GM12875 (cell line): ENCODE measurements around the gene OVOL1.

Experiments used
- H3K4me3 ChIP-seq: one replicate; pipeline ENCODE4 v1.5.1; 2011; ENCODE audit warnings: low read depth, low read length, control low read depth
- TF ChIP-seq, protein P1 (sequence below): IDR thresholded peaks from 2 replicates; pipeline ENCODE4 v1.5.1; 2011; ENCODE audit warnings: low read depth, mild to moderate bottlenecking, control low read depth, inconsistent platforms, low read length, moderate library complexity, borderline replicate concordance; ENCODE audit not compliant: insufficient read depth

Gene OVOL1

DNA sequence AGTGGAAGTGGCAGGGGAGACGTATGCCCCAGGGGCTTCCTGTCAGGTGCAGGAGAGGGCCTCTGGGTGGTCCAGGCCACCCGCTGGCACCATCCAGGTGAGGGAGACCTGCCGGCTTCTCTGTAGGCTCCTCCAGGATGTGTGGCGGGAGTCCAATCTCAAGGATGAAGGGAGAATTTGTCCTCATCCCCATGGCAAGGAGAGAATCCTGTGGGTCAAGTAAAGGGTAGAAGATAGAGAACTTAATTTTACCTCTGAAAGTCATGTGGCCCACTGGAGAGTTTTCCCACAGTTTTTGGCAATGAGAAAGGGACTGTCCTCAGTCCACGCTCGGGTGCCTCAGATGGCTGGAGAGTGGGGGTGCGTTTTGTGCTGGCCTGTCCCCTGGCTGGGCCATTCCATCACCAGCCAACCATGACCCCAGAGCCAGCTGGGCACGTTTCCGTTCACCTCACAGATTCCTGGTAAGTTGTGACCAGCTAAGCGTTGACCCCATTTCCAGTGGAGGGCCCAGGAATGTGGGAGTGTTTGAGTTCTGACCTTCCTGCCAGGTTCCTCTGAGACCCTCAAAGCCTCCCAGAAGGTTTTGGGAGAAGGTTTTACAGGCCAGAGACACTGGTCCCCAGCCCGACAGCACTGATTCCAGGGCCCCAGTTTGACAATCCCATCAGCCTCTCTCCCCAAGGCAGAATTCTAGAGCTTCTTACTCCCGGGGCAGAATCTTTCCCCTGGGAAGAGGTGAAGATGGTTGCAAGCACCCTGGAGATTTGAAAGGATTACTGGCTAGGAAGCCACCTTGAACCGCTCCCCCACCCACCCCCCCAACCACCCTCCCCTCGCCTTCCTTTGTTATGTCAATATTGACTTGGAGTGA is 2.6 kb downstream of the OVOL1 start:
- H3K4me3 ChIP-seq = no peak overlapping the region
- TF ChIP-seq, protein P1, sequence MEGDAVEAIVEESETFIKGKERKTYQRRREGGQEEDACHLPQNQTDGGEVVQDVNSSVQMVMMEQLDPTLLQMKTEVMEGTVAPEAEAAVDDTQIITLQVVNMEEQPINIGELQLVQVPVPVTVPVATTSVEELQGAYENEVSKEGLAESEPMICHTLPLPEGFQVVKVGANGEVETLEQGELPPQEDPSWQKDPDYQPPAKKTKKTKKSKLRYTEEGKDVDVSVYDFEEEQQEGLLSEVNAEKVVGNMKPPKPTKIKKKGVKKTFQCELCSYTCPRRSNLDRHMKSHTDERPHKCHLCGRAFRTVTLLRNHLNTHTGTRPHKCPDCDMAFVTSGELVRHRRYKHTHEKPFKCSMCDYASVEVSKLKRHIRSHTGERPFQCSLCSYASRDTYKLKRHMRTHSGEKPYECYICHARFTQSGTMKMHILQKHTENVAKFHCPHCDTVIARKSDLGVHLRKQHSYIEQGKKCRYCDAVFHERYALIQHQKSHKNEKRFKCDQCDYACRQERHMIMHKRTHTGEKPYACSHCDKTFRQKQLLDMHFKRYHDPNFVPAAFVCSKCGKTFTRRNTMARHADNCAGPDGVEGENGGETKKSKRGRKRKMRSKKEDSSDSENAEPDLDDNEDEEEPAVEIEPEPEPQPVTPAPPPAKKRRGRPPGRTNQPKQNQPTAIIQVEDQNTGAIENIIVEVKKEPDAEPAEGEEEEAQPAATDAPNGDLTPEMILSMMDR = no peak

DNA sequence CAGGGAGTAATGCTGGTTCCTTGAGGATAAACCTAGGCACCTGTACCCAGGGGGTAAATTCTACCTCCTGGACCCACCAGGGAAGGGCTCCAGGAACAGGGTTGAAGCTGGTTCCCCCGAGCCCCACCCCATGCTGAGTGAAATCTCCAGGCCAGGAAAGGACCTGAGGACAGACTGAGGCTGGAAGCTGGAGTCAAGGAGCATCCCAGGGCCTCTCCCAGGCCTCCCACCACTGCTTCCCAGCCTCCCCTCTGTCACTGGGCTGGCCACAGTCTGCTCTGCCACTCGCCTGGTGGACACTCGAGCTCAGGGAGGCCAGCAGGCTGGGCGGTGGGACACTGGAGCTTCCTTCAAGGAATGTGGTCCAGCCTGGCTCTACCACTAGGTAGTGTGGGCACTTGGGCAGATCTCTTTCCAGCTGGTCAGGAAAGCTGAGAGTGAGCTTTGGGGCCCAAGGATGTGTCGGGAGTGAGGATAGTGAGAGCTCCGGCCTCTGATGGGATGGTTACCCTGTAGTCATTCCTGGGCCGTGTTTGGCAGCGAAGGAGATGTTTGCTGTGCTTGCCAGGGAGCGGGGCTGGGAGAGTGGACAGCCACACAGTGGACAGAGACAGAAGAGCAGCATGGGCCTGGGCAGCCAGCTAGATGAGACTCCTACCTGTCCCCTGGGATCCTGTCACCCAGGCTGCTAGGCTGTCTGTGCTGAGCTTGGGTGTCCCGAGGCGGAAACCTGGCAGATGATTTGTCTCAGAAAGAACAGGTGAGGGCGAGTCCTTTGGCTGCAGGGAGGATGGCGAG is 3.4 kb downstream of the OVOL1 start:
- no peak overlapping the region for H3K4me3 ChIP-seq
- TF ChIP-seq, protein P1 = no peak

DNA sequence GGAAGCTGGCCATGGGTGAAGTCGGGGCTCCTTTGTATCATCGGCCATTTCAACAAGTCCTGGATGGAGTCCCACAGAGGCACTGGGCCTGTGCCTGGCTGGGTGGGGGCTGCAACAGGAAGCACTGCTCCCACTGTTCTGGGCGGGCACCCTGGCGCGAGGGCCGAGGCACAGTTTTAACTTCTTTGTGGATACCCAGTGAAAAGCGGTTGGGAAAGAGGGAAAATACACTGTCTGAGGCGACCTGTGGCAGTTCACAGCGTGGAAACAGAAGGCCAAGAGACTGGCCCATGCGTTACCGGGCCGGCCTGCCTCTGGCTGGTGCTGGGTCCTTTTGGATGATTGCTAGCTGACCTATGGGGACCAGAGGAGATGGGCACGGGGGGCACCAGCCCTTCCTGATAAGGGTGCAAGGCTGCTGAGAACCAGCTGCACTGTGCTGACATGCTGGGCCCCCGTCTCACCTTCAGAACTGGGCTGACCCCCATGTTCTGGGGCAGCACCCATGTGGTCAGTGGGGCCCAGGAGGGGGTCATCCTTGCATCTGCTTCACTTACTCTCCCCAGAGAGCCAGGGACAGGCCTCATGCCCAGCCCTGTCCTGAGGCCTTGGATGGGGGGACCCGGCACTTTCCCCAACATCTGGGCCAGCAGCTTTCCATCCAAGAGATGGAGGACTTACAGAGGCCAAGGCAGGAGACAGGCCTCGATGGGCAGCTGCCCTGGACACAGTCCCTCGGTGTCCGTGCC is 4.2 kb downstream of the OVOL1 start:
- TF ChIP-seq, protein P1 = no peak
- no peak overlapping the region for H3K4me3 ChIP-seq

DNA sequence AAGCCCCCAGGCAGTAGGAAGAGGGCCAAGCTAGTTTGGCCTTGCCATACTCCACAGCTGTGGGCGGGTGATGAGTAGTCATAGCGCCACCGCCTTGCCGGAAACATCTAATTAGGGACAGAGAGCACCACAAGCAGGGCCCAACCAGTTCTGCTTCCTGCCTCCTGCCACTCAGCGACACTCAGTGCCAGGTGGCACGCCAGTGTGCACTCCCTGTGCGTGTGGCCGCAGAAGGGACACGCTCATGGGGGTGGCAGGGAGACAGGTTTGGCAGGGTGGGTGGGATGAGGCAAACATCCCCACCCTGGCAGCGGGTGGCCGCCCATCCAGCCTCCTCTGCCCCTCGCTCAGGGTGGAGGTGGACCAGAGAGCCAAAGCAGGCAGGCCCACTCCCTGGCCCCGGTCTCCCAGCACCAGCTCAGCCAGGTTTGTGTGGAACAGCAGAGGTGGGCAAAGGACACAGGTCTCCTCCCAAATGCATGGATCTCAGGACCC is 4.9 kb downstream of the OVOL1 start:
- TF ChIP-seq, protein P1 = no peak
- H3K4me3 ChIP-seq = no peak overlapping the region

DNA sequence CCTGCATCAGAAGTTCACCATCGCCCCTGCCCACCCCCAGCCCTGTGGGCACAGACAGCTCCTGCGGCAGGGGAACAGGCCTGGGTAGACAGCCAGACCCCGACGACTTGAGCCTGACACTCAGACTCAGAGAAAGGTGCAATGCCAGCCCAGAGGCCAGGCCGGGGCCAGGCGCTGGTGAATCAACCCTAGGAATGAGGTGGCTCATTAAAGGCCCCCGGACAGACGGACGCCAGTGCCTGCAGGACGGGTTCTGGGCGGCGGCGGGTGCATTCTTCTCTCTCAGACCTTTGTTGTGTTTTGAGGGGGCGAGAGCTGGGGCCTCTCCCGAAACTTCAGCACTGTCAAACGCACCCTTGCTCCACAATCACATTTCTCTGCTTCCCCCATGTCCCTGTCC is 5.6 kb downstream of the OVOL1 start:
- no peak overlapping the region for H3K4me3 ChIP-seq
- TF ChIP-seq, protein P1 = no peak

DNA sequence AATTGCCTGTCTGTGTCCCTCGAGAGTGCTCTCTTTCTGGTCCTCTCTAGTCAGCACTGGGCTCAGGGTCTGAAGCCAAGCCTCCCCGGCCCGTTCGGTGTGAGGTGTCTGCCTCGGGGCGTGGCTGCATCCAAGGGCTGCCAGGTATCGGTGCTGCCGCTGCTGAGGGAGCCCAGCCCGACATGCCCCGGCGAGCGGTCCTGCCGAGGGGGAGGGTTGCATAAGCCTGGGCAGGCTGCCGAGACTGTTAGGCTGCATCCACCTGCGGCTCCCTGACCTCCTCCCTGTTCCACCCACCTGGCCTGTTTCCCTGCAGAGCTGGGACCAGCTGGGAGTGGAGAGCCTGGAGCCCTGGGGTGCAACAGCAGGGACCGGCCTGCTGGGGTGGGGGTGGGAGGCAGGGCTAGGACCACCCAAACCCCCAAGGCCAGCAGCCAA is 6.3 kb downstream of the OVOL1 start:
- TF ChIP-seq, protein P1 = no peak
- H3K4me3 ChIP-seq = no peak overlapping the region
